GM10248 (cell line): ENCODE results near the gene BICDL2.
"Not testable (repeated sequence)": the region's sequence is repeated elsewhere in the genome, so short reads cannot be mapped to it uniquely, and the experiment has no call there.

Source experiments
- CTCF ChIA-PET: fragments of 300-600 bp; sonication (Branson Sonifier 250); formaldehyde crosslinking; extraction: SDS; loops from one replicate; lab custom pipeline; 2021; ENCODE audit warnings: antibody characterized with exemption; lab: Yijun Ruan, JAX
- POLR2A ChIA-PET: fragments of 350-650 bp; sonication (Branson Sonifier 250); formaldehyde crosslinking; extraction: SDS; loops from one replicate; lab custom pipeline; 2020; ENCODE audit warnings: antibody characterized with exemption; lab: Yijun Ruan, JAX
- DNase-seq: peaks from one replicate; pipeline ENCODE4 v3.0.0; 2012; ENCODE audit errors: extremely low spot score
- TF ChIP-seq, protein P1 (sequence below): IDR thresholded peaks from 2 replicates; pipeline ENCODE4 v1.5.1; 2012; ENCODE audit warnings: mild to moderate bottlenecking, low read depth; ENCODE audit errors: extremely low read depth, missing control alignments, control extremely low read depth

BICDL2 gene

GRCh38 chr16:3059041-3059722, 22.4 kb upstream of the BICDL2 start:
- TF ChIP-seq, protein P1, sequence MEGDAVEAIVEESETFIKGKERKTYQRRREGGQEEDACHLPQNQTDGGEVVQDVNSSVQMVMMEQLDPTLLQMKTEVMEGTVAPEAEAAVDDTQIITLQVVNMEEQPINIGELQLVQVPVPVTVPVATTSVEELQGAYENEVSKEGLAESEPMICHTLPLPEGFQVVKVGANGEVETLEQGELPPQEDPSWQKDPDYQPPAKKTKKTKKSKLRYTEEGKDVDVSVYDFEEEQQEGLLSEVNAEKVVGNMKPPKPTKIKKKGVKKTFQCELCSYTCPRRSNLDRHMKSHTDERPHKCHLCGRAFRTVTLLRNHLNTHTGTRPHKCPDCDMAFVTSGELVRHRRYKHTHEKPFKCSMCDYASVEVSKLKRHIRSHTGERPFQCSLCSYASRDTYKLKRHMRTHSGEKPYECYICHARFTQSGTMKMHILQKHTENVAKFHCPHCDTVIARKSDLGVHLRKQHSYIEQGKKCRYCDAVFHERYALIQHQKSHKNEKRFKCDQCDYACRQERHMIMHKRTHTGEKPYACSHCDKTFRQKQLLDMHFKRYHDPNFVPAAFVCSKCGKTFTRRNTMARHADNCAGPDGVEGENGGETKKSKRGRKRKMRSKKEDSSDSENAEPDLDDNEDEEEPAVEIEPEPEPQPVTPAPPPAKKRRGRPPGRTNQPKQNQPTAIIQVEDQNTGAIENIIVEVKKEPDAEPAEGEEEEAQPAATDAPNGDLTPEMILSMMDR: peak; percentile 93
- POLR2A ChIA-PET: interaction anchor here (1.0 kb wide), 1 partner anchor 30 kb away, joined by 3 read pairs; no protein-coding TSS in a partner anchor
- peak; percentile 95 for DNase-seq

DNA sequence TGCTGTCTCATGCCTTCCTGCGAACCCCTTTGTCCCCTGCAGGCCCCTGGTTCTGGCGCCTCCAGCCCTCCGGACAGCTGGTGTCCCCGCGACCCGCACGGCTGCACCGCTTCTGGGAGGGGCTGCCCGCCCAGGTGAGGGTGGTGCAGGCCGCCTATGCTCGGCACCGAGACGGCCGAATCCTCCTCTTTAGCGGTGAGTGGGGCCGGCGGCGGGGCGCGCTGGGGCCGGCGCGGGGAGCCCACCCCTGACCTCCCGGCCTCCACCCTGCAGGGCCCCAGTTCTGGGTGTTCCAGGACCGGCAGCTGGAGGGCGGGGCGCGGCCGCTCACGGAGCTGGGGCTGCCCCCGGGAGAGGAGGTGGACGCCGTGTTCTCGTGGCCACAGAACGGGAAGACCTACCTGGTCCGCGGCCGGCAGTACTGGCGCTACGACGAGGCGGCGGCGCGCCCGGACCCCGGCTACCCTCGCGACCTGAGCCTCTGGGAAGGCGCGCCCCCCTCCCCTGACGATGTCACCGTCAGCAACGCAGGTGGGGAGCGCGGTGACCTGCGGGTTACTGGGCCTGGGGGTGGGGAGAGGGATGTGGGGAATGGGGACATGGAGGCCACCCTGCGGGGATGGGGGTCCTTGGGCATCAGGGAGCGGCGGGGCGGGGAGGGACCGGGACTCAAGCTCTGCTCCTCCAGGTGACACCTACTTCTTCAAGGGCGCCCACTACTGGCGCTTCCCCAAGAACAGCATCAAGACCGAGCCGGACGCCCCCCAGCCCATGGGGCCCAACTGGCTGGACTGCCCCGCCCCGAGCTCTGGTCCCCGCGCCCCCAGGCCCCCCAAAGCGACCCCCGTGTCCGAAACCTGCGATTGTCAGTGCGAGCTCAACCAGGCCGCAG, 21.6 kb upstream of the BICDL2 start:
- TF ChIP-seq, protein P1: peak; percentile 59
- ChIA-PET POLR2A (interaction anchor here (0.5 to 1.0 kb wide), 3 partner anchors 9 to 30 kb away, joined by 3 to 6 read pairs (median 3); no protein-coding TSS in a partner anchor), CTCF (interaction anchor here (0.6 to 4.4 kb wide), 37 partner anchors 10 to 1195 kb away, joined by 3 to 119 read pairs (median 5); partner anchors contain the start of genes HCFC1R1, PAQR4, THOC6 and ZNF174)
- DNase-seq: peak; percentile 73

More at GRCh38 chr16:3059041-3059722, 22.4 kb upstream of the BICDL2 start:
- CTCF ChIA-PET: interaction anchor here (0.7 to 4.4 kb wide), 43 partner anchors 10 to 1195 kb away, joined by 3 to 119 read pairs (median 5); partner anchors contain the start of genes HCFC1R1, THOC6, ZNF174 and ZNF205

DNA sequence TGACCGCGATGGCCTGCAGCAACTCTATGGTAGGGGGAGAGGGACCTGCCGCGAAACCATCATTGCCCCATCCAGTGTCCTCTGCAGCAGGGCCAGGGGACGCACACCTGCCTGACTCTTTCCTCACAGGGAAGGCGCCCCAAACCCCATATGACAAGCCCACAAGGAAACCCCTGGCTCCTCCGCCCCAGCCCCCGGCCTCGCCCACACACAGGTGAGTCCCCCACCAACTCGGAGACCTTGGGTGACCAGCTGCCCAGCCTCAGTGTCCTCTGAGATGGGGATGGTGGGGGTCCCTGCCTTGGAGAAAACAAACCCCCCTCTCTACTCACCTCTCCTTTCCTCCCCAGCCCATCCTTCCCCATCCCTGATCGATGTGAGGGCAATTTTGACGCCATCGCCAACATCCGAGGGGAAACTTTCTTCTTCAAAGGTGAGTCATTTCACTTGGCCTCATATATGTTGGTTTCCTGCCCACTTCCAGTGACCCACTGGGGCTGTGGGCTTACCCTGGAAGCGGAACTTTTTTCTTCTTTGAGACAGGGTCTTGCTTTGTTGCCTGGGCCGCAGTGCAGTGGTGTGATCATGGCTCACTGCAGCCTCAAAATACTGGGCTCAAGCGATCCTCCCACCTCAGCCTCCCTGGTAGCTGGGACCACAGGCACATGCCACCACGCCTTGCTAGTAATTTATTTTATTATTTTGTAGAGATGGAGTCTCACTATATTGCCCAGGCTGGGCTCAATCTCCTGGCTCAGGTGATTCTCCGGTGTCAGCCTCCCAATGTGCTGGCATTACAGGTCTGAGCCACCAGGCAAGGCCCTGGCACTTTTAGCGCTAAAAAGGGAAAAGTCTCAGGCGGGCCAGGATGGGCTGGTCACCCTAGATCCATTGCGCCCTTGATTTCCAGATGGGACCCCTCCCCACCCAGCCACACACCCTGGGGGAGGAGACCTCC, 20.7 kb upstream of the BICDL2 start:
- no peak for DNase-seq
- CTCF ChIA-PET: interaction anchor here (1.0 to 4.4 kb wide), 22 partner anchors 9 to 1196 kb away, joined by 3 to 119 read pairs (median 8); partner anchors contain the start of genes ZNF205, ZNF213 and ZSCAN10
- POLR2A ChIA-PET: interaction anchor here (1.0 kb wide), 1 partner anchor 8 kb away, joined by 3 read pairs; no protein-coding TSS in a partner anchor
- TF ChIP-seq, protein P1: no peak

DNA sequence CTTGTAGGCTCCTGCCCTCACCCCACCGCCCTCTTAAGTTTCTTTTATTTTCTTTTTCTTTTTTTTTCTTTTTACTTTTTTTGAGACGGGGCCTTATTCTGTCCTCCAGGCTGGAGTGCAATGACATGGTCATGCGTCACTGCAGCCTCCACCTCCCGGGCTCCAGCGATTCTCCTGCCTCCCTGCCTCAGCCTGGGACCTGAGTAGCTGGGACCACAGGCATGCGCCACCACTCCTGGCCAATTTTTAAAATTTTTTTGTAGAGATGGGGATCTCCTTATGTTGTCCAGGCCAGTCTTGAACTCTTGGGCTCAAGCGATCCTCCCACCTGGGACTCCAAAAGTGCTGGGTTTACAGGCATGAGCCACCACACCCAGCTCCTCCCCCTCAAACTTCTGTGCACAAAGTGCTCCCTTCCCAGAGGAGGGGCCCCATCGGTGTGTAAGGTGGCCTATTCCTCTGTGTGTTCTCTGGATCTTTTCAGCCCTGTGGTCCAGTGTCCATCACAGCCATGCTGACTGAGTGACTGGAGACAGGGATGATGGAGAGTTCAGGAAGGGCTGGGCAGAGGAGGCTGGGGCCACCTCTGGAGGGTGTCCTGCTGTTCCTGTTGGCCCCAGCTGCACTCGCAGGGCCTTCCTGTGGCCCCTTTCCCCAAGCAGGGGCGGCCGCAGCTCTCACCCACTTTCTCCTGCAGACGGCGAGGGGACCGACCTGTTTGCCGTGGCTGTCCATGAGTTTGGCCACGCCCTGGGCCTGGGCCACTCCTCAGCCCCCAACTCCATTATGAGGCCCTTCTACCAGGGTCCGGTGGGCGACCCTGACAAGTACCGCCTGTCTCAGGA, 19.8 kb upstream of the BICDL2 start:
- POLR2A ChIA-PET: no interaction called here
- TF ChIP-seq, protein P1: no peak
- CTCF ChIA-PET: interaction anchor here (0.9 to 2.7 kb wide), 3 partner anchors 19 to 73 kb away, joined by 3 to 9 read pairs (median 9); no protein-coding TSS in a partner anchor
- DNase-seq: no peak

DNA sequence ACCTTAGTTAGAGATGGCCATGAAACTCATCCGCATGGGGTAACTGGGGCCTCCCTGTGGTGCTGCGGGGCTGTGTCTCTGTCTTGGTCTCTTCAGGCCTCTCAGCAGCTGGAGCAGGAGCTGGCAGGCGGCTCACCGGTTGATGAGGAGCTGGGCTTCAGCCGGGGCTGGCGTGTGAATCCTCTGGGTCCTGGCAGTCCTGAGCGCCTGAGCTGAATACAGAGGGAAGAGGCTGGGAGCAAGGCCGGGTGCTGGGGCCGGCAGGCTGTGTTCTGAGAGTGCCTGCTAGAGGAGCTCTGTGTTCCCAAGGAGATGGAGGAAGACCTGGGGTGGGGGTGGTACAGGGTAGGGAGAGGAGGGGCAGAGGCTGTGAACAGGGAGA, 19.0 kb upstream of the BICDL2 start:
- DNase-seq, POLR2A ChIA-PET: not testable (repeated sequence)
- CTCF ChIA-PET: interaction anchor here (0.9 to 2.7 kb wide), 3 partner anchors 20 to 74 kb away, joined by 3 to 9 read pairs (median 9); no protein-coding TSS in a partner anchor
